WERI-Rb-1 (cell line): ENCODE results near the gene SH3PXD2B.
"Not testable (repeated sequence)": the region's sequence is repeated elsewhere in the genome, so short reads cannot be mapped to it uniquely, and the experiment has no call there.

ENCODE experiments used
- DNase-seq: peaks from one replicate; pipeline ENCODE4 v3.0.0-alpha.2; 2020
- H3K27ac ChIP-seq: fragments of 250-450 bp; sonication (Bioruptor Pico); 2 replicates; pipeline ENCODE4 v1.5.1; 2020; ENCODE audit warnings: mild to moderate bottlenecking, moderate library complexity
- H3K27me3 ChIP-seq: fragments of 250-450 bp; sonication (Bioruptor Pico); 2 replicates; pipeline ENCODE4 v1.5.1; 2021; ENCODE audit warnings: mild to moderate bottlenecking, low read depth, moderate library complexity; ENCODE audit not compliant: insufficient read depth, severe bottlenecking
- H3K36me3 ChIP-seq: fragments of 250-450 bp; sonication (Bioruptor Pico); 2 replicates; pipeline ENCODE4 v1.5.1; 2020; ENCODE audit warnings: mild to moderate bottlenecking, moderate library complexity
- H3K4me3 ChIP-seq: 2 replicates; pipeline ENCODE4 v1.5.1; 2011; ENCODE audit warnings: low read depth, mild to moderate bottlenecking, control low read depth, low read length
- H3K9me3 ChIP-seq: fragments of 250-450 bp; sonication (Bioruptor Pico); 2 replicates; pipeline ENCODE4 v1.5.1; 2021; ENCODE audit warnings: mild to moderate bottlenecking, moderate library complexity; ENCODE audit not compliant: severe bottlenecking
- TF ChIP-seq, protein P1 (sequence below): IDR thresholded peaks from 2 replicates; pipeline ENCODE4 v1.5.1; 2011; ENCODE audit warnings: low read depth, mild to moderate bottlenecking, control low read depth, inconsistent platforms, low read length

The SH3PXD2B gene

DNA sequence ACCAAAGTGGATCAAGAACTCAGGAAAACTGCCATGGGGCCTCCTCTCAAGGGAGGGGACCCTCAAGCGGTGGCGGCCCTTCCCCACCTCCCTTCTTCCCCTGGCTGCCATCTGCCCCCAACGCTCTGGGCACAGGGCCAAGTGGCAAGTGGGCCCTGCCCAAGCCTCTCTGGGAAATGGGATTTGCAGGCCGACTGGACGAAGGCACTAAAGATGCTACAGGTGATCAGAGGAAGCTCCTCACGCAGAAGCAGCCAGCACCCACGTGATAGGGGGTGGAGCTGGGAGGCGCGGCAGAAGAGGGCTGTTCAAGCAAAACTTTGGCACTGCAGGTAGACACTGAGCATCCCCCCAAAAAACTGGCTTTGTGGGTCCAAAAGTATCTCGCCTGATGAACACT lies 118.1 kb downstream of the SH3PXD2B start:
- DNase-seq = no peak
- H3K27ac ChIP-seq = no peak overlapping the region
- no peak overlapping the region for H3K4me3 ChIP-seq
- no peaks in the 10 kb centered on the region for H3K27me3 ChIP-seq
- no peaks in the 10 kb centered on the region for H3K9me3 ChIP-seq
- no peaks in the 10 kb centered on the region; the same call in 1 of the 2 replicates for H3K36me3 ChIP-seq
- TF ChIP-seq, protein P1, sequence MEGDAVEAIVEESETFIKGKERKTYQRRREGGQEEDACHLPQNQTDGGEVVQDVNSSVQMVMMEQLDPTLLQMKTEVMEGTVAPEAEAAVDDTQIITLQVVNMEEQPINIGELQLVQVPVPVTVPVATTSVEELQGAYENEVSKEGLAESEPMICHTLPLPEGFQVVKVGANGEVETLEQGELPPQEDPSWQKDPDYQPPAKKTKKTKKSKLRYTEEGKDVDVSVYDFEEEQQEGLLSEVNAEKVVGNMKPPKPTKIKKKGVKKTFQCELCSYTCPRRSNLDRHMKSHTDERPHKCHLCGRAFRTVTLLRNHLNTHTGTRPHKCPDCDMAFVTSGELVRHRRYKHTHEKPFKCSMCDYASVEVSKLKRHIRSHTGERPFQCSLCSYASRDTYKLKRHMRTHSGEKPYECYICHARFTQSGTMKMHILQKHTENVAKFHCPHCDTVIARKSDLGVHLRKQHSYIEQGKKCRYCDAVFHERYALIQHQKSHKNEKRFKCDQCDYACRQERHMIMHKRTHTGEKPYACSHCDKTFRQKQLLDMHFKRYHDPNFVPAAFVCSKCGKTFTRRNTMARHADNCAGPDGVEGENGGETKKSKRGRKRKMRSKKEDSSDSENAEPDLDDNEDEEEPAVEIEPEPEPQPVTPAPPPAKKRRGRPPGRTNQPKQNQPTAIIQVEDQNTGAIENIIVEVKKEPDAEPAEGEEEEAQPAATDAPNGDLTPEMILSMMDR = no peak

DNA sequence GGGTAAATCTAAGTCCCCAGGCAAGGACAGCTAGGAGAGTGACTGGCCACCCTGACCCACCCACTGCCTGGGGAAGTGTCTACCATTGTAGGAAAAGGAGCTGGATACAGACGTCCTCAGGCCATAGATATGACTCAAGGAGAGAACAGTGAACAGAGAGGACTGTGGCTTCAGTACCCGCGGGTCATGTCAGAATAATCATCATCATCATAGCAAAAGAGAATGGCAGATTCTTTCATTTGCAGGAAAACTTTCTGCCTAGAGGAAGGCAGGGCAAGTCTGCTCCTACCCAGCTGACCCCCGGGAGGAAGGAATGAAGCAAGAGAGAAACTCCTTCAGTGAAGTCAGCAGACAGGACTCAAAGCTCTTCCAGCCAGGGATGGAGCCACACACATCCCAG lies 118.6 kb downstream of the SH3PXD2B start:
- TF ChIP-seq, protein P1 = no peak
- no peaks in the 10 kb centered on the region; the same call in 1 of the 2 replicates for H3K36me3 ChIP-seq
- H3K4me3 ChIP-seq = no peak overlapping the region
- no peaks in the 10 kb centered on the region for H3K27me3 ChIP-seq
- no peak overlapping the region for H3K27ac ChIP-seq
- H3K9me3 ChIP-seq = no peaks in the 10 kb centered on the region
- DNase-seq = no peak

DNA sequence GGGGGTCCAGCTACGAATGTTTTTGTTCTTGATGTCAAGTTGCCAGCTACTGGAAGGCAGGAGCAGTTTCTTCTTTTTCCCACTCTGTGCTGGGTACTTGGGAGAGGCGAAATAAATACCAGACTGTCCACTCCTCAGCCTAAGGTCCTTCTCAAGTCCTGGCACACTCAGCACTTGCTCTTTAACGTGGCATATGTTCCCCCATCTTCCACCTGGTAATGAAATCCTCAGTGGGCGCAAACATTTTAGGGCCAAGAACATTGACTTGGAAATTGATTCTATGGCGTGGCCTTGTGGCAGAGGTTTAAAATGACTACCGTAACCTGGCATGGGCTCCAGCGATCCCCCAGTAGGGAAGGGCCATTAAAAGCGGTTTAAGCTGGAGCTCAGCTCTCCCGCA lies 119.7 kb downstream of the SH3PXD2B start:
- TF ChIP-seq, protein P1 = no peak
- DNase-seq = no peak
- Histone ChIP-seq H3K27ac (no peak overlapping the region), H3K4me3 (no peak overlapping the region), H3K27me3 (no peaks in the 10 kb centered on the region), H3K36me3 (no peaks in the 10 kb centered on the region; the same call in 1 of the 2 replicates), H3K9me3 (no peaks in the 10 kb centered on the region)

DNA sequence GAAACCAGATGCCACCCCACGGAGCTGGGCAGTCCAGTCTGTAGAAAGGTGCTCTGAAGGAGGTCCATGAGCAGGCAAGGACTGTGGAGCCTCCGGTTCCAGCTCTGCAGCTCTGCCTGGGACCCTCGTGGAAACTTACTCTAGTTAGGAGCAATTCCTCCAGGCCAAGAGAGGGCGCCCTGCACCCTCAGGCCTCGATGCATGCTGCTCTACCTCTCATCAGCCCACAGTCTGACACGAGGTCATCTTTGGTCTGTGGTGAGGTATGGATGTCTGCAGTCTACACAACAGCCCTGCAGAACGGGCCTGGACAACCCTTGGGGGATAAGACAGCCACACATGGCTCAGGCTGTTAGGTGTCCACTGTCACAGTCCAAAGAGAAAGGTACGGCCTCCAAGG lies 120.1 kb downstream of the SH3PXD2B start:
- H3K27ac ChIP-seq = no peak overlapping the region
- H3K4me3 ChIP-seq = no peak overlapping the region
- no peaks in the 10 kb centered on the region for H3K9me3 ChIP-seq
- peak; percentile 37 for DNase-seq
- no peaks in the 10 kb centered on the region for H3K27me3 ChIP-seq
- TF ChIP-seq, protein P1 = peak; percentile 59
- H3K36me3 ChIP-seq = no peaks in the 10 kb centered on the region

DNA sequence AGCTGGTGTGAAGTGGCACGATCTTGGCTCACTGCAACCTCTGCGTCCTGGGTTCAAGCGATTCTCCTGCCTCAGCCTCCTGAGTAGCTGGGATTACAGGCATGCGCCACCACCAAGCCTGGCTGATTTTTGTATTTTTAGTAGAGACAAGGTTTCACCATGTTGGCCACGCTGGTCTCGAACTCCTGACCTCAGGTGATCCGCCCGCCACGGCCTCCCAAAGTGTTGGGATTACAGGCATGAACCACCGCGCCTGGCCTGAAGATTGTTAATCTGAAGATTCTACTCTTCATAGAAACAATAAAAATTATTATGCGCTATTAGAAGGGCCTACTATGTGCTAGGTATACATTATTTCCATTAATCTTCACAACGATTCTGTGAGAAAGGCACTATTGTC lies 127.4 kb downstream of the SH3PXD2B start:
- H3K27me3 ChIP-seq, H3K4me3 ChIP-seq: not testable (repeated sequence)

DNA sequence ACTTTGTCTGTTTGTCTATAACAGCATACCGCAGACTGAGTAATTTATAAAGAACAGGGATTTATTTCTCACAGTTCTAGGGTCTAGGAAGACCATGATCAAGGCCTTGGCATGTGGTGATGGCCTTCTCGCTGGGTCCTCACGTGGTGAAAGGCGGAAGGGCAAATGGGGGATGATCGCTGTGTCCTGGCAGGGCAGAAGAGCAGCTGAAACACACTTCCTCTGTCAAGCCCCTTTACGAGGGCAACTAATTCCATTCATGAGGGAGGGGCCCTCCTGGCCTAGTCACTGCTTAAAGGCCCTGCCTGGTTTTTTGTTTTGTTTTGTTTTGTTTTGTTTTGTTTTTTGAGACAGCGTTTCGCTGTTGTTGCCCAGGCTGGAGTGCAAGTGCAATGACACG lies 128.9 kb downstream of the SH3PXD2B start:
- Histone ChIP-seq H3K9me3 (no peaks in the 10 kb centered on the region), H3K4me3 (no peak overlapping the region), H3K27ac (no peak overlapping the region), H3K27me3 (no peaks in the 10 kb centered on the region), H3K36me3 (no peaks in the 10 kb centered on the region)
- TF ChIP-seq, protein P1 = no peak
- no peak for DNase-seq

More for the DNA sequence above, 127.4 kb downstream of the SH3PXD2B start:
- H3K36me3 ChIP-seq, H3K9me3 ChIP-seq, DNase-seq, H3K27ac ChIP-seq: not testable (repeated sequence)
